NB4 (cell line): ENCODE data around the gene HSF2.

Experiments used
- CTCF ChIP-seq: IDR thresholded peaks from one replicate; pipeline ENCODE4 v1.5.1; 2012; ENCODE audit warnings: low read depth, low read length
- MYC ChIP-seq: IDR thresholded peaks from 2 replicates; pipeline ENCODE4 v1.6.1; 2011; ENCODE audit warnings: low read depth, low read length
- POLR2A ChIP-seq: IDR thresholded peaks from 2 replicates; pipeline ENCODE4 v1.6.1; 2011; ENCODE audit warnings: mild to moderate bottlenecking; ENCODE audit not compliant: insufficient read length; ENCODE audit errors: extremely low read depth

GRCh38 chr6:122363769-122364483 is 35.5 kb upstream of the HSF2 start:
- TF ChIP-seq CTCF (no peak), POLR2A (no peak), MYC (no peak)
